ENCODE data around the gene LACTB.

DNA sequence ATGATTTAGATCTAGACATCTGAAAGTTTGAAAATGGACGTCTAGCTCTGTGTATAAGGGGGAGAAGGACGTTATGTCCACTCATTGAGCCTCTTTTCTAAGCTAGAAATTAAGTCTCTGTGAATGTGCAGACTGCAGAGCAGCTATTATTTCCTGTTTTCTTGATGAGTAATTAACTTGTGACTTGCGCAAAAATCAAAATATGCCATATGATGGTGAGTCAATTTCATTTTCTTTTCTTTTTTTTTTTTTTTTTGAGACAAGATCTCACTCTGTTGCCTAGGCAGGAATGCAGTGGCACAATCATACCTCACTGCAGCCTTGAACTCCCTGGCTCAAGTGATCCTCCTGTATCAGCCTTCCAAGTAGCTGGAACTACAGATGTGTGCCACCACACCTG lies 14.1 kb downstream of the LACTB start:
- TF ChIP-seq EZH2 (IDR thresholded peaks at IDR 0.05; ENCODE audit: insufficient read depth, poor library complexity, severe bottlenecking) (no peak), EZH2phosphoT487 (IDR thresholded peaks at IDR 0.05; ENCODE audit: insufficient read depth, low read depth) (no peak)

Measured in GM23248 (cell line).